Measurements from ENCODE around the gene MARS2. TPM values are rescaled to one million over a fixed set of nuclear protein-coding genes. Genes with fewer than 3 reads are reported as not detected.
"Not testable (repeated sequence)": the region's sequence is repeated elsewhere in the genome, so short reads cannot be mapped to it uniquely, and the experiment has no call there.

The MARS2 gene
- total RNA-seq, 1 experiment from 2014 or later = 15.3 TPM

DNA sequence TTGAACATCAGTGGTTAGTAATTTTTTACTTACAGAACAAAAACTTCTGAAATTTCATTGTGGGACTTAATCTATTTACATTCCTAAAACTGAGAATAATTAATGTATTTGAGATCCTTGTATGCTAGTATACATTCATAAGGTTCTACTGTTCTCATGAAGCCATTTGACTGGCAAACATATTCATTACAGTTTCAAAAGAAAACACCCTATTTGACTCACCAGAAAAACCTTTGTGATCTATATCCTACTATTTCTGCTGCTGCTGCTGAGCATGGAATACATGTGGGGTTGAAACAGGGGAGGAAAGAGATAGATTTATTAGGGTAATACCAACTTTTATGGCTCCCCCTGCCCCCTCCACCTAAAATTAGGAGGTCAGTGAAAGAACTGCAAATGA is 21.8 kb downstream of the MARS2 start:
- TF ChIP-seq, protein P1, sequence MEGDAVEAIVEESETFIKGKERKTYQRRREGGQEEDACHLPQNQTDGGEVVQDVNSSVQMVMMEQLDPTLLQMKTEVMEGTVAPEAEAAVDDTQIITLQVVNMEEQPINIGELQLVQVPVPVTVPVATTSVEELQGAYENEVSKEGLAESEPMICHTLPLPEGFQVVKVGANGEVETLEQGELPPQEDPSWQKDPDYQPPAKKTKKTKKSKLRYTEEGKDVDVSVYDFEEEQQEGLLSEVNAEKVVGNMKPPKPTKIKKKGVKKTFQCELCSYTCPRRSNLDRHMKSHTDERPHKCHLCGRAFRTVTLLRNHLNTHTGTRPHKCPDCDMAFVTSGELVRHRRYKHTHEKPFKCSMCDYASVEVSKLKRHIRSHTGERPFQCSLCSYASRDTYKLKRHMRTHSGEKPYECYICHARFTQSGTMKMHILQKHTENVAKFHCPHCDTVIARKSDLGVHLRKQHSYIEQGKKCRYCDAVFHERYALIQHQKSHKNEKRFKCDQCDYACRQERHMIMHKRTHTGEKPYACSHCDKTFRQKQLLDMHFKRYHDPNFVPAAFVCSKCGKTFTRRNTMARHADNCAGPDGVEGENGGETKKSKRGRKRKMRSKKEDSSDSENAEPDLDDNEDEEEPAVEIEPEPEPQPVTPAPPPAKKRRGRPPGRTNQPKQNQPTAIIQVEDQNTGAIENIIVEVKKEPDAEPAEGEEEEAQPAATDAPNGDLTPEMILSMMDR (IDR thresholded peaks at IDR 0.05; ENCODE audit: unreplicated experiment) = no peak
- BruUV-seq (replicated peaks) = no TSS peak
- no peak for DNase-seq (ENCODE audit: unreplicated experiment)
- H3K4me3 Mint-ChIP-seq (ENCODE audit: unreplicated experiment) = no peak overlapping the region
- no peaks in the 10 kb centered on the region for H3K27me3 Mint-ChIP-seq (ENCODE audit: insufficient read depth, unreplicated experiment)
- H3K9me3 Mint-ChIP-seq (ENCODE audit: unreplicated experiment) = peaks cover 7% of the 10 kb centered on the region
- intact Hi-C loops (cut with micrococcal nuclease) = no loop called here
- no peaks in the 10 kb centered on the region for H3K36me3 Mint-ChIP-seq (ENCODE audit: insufficient read depth, unreplicated experiment)
- ChIA-PET CTCF (interaction anchor here (0.6 kb wide), 1 partner anchor 11 kb away, joined by 3 read pairs; no protein-coding TSS in a partner anchor), POLR2A (no interaction called here)
- no peak overlapping the region for H3K27ac Mint-ChIP-seq (ENCODE audit: low read depth, unreplicated experiment)
- H3K4me1 Mint-ChIP-seq (ENCODE audit: insufficient read depth, unreplicated experiment) = no peaks in the 10 kb centered on the region

GRCh38 chr2:197728555-197729544 is 23.7 kb downstream of the MARS2 start:
- POLR2A ChIA-PET; H3K4me1 Mint-ChIP-seq (ENCODE audit: insufficient read depth, unreplicated experiment); BruUV-seq (replicated peaks); H3K36me3 Mint-ChIP-seq (ENCODE audit: insufficient read depth, unreplicated experiment); H3K27ac Mint-ChIP-seq (ENCODE audit: low read depth, unreplicated experiment); intact Hi-C loops (cut with micrococcal nuclease); H3K4me3 Mint-ChIP-seq (ENCODE audit: unreplicated experiment); DNase-seq (ENCODE audit: unreplicated experiment); H3K9me3 Mint-ChIP-seq (ENCODE audit: unreplicated experiment); H3K27me3 Mint-ChIP-seq (ENCODE audit: insufficient read depth, unreplicated experiment): not testable (repeated sequence)
- CTCF ChIA-PET = interaction anchor here (0.5 to 0.7 kb wide), 2 partner anchors 204 to 583 kb away, joined by 3 to 4 read pairs; no protein-coding TSS in a partner anchor

DNA sequence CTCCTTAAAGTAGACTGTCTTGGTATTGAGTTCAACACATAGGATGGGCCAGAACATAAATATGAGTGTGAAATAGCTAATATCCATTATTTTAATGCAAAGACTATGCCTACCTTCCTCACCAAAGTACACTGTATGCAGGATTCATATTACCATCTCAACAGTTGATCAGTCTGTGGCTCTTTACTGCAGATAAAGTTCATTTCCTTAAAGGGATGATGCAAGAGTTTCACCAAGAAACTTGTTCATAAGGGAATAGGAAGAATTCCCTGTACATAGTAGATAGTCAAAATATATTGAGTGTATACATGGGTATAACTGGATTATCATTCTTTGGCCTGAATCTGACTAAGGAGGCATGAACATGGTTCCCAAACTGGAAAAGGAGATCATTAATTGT is 35.0 kb downstream of the MARS2 start:
- H3K27ac Mint-ChIP-seq (ENCODE audit: low read depth, unreplicated experiment) = no peak overlapping the region
- no TSS peak for BruUV-seq (replicated peaks)
- ChIA-PET CTCF (no interaction called here), POLR2A (no interaction called here)
- H3K4me3 Mint-ChIP-seq (ENCODE audit: unreplicated experiment) = no peak overlapping the region
- no peaks in the 10 kb centered on the region for H3K4me1 Mint-ChIP-seq (ENCODE audit: insufficient read depth, unreplicated experiment)
- H3K36me3 Mint-ChIP-seq (ENCODE audit: insufficient read depth, unreplicated experiment) = no peaks in the 10 kb centered on the region
- TF ChIP-seq, protein P1 (IDR thresholded peaks at IDR 0.05; ENCODE audit: unreplicated experiment) = no peak
- H3K27me3 Mint-ChIP-seq (ENCODE audit: insufficient read depth, unreplicated experiment) = no peaks in the 10 kb centered on the region
- no peak for DNase-seq (ENCODE audit: unreplicated experiment)
- no peaks in the 10 kb centered on the region for H3K9me3 Mint-ChIP-seq (ENCODE audit: unreplicated experiment)
- intact Hi-C loops (cut with micrococcal nuclease) = no loop called here

Other genes starting within 250 kb of the MARS2 start
- gene HSPD1, start 205.5 kb upstream of the MARS2 start, total RNA-seq (2022) = 681 and 693 TPM in 2 replicates
- 80.0 and 95.2 TPM in 2 replicates for gene HSPE1, start 205.0 kb upstream of the MARS2 start, total RNA-seq (2022)
- gene MOB4, start 189.3 kb upstream of the MARS2 start, total RNA-seq (2022) = 15.6 and 20.5 TPM in 2 replicates
- not detected in 2 replicates for gene RFTN2, start 29.8 kb upstream of the MARS2 start, total RNA-seq (2022)
- not detected in 2 replicates for gene BOLL, start 80.0 kb downstream of the MARS2 start, total RNA-seq (2022)
- gene PLCL1, start 99.2 kb downstream of the MARS2 start, total RNA-seq (2022) = 0.12 and 0.22 TPM in 2 replicates

Measured in MCF 10A (cell line).